ENCODE data around the gene CCL25.
"Not testable (repeated sequence)": the region's sequence is repeated elsewhere in the genome, so short reads cannot be mapped to it uniquely, and the experiment has no call there.

The CCL25 gene

GRCh38 chr19:8052464-8052859 lies at the start of gene CCL25:
Gene CCL25, plus strand, starts transcription at chr19:8052760. Its CDS starts 290 bp downstream, at chr19:8053050.
- DNase-seq (ENCODE audit: low read depth, low spot score), result no peak
- no peak within 1 kb of the TSS for H3K27ac ChIP-seq

- no peak for DNase-seq (ENCODE audit: low read depth, low spot score)
- H3K27ac ChIP-seq, result no peak overlapping the region
Observed at GRCh38 chr19:8004001-8004400, 48.6 kb upstream of the CCL25 start.

- peak overlapping the region; percentile 70 for H3K27ac ChIP-seq
- no peak for DNase-seq (ENCODE audit: low read depth, low spot score)
Observed at GRCh38 chr19:8004723-8005513, 47.6 kb upstream of the CCL25 start.

GRCh38 chr19:8005534-8006256 lies 46.9 kb upstream of the CCL25 start, which contains the start of gene ELAVL1:
Gene ELAVL1, minus strand, starts transcription at chr19:8005641. Its CDS starts 13,826 bp downstream, at chr19:7991815.
- peak within 1 kb of the TSS; percentile 70 for H3K27ac ChIP-seq
- DNase-seq (ENCODE audit: low read depth, low spot score), result peak; percentile 57

- no peak for DNase-seq (ENCODE audit: low read depth, low spot score)
Observed at GRCh38 chr19:8017808-8018207, 34.8 kb upstream of the CCL25 start.

GRCh38 chr19:8020681-8021080 lies 31.9 kb upstream of the CCL25 start:
- no peak for DNase-seq (ENCODE audit: low read depth, low spot score)
- H3K27ac ChIP-seq, result no peak overlapping the region

More at GRCh38 chr19:8017808-8018207, 34.8 kb upstream of the CCL25 start:
- H3K27ac ChIP-seq, result no peak overlapping the region

GRCh38 chr19:8021374-8021773 lies 31.2 kb upstream of the CCL25 start:
- no peak for DNase-seq (ENCODE audit: low read depth, low spot score)
- H3K27ac ChIP-seq, result no peak overlapping the region

GRCh38 chr19:8022275-8022674 lies 30.3 kb upstream of the CCL25 start:
- no peak overlapping the region for H3K27ac ChIP-seq
- DNase-seq (ENCODE audit: low read depth, low spot score), result no peak

GRCh38 chr19:8023371-8023770 lies 29.2 kb upstream of the CCL25 start:
- DNase-seq (ENCODE audit: low read depth, low spot score), result no peak
- no peak overlapping the region for H3K27ac ChIP-seq

- not testable (repeated sequence) for DNase-seq (ENCODE audit: low read depth, low spot score); H3K27ac ChIP-seq
Observed at GRCh38 chr19:8024256-8024655, 28.3 kb upstream of the CCL25 start.

GRCh38 chr19:8025316-8025715 lies 27.2 kb upstream of the CCL25 start:
- no peak for DNase-seq (ENCODE audit: low read depth, low spot score)

GRCh38 chr19:8028951-8029491 lies 23.5 kb upstream of the CCL25 start:
- H3K27ac ChIP-seq, result no peak overlapping the region
- no peak for DNase-seq (ENCODE audit: low read depth, low spot score)

More at GRCh38 chr19:8025316-8025715, 27.2 kb upstream of the CCL25 start:
- no peak overlapping the region for H3K27ac ChIP-seq

- DNase-seq (ENCODE audit: low read depth, low spot score), result no peak
- H3K27ac ChIP-seq, result no peak overlapping the region
Observed at GRCh38 chr19:8030960-8031359, 21.6 kb upstream of the CCL25 start.

GRCh38 chr19:8033287-8034177 lies 19.0 kb upstream of the CCL25 start:
- DNase-seq (ENCODE audit: low read depth, low spot score); H3K27ac ChIP-seq: not testable (repeated sequence)

- no peak overlapping the region for H3K27ac ChIP-seq
- DNase-seq (ENCODE audit: low read depth, low spot score), result no peak
Observed at GRCh38 chr19:8034178-8034525, 18.4 kb upstream of the CCL25 start.

GRCh38 chr19:8036434-8037099 lies 16.0 kb upstream of the CCL25 start:
- no peak for DNase-seq (ENCODE audit: low read depth, low spot score)
- no peak overlapping the region for H3K27ac ChIP-seq

- H3K27ac ChIP-seq, result no peak overlapping the region
- DNase-seq (ENCODE audit: low read depth, low spot score), result no peak
Observed at GRCh38 chr19:8038815-8039214, 13.7 kb upstream of the CCL25 start.

GRCh38 chr19:8039231-8039630 lies 13.3 kb upstream of the CCL25 start:
- DNase-seq (ENCODE audit: low read depth, low spot score), result no peak
- H3K27ac ChIP-seq, result no peak overlapping the region

GRCh38 chr19:8041531-8041931 lies 11.0 kb upstream of the CCL25 start:
- no peak overlapping the region for H3K27ac ChIP-seq
- DNase-seq (ENCODE audit: low read depth, low spot score), result no peak

- no peak for DNase-seq (ENCODE audit: low read depth, low spot score)
- no peak overlapping the region for H3K27ac ChIP-seq
Observed at GRCh38 chr19:8042900-8043299, 9.7 kb upstream of the CCL25 start.
